Activated gamma-delta T cell (primary cell): ENCODE results near the gene PRDM4.
"Not testable (repeated sequence)": the region's sequence is repeated elsewhere in the genome, so short reads cannot be mapped to it uniquely, and the experiment has no call there.

Experiments used
- DNase-seq: peaks from one replicate; lab custom pipeline; 2025; lab: John Stamatoyannopoulos, UW

Gene PRDM4

DNA sequence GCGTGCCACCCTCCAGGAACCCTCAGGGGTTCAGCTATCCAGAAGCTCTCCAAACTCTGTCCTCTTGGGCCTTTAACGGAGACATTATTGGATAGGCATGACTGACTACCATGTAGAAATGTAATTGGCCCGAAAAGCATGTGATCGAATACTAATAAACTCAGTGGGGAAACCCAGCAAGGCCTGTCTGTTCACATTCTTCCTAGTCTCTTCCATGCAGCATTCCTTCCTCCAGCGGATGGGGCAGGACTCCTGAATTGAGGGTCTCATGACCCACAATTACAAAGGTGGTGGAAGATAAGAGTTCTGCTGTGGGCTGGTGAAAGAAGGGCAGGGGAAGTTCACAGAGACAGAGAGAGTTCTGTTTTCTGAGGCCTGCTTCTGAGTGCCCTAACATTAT is 6.5 kb upstream of the PRDM4 start:
- DNase-seq: no peak

DNA sequence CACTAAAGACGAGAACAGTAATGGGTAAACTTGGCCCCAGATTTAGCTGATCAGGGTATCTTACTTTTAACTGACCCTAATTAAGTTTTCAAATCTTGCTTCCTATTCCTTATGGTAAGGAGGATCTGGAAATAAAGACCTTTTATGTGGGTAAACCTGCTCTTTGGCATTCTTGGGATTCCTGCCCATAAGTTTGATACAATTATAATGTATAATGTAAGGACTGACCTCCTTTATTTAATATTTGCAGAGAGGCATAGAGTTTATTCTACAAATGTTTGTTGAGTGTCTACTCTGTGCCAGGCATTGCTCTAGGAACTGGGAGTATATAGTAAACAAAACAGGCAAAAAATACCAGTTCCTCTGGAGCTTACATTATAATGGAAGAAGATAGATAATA is 4.4 kb upstream of the PRDM4 start:
- DNase-seq: no peak

DNA sequence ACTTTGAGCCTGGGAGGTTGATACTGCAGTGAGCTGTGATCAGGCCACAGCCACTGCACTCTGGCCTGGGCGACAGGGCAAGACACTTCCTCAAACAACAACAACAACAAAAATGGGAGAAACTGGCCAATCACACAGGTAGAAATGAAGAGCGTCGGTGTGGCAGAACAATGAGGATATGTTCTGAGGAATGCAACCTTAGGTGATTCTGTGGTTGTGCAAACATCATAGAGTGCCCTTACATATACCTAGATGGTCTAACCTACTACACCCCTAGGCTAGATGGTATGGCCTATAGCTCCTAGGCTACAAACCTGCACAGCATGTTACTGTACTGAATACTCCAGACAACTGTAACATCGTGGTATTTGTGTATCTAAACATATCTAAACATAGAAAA is 3.7 kb upstream of the PRDM4 start:
- DNase-seq: no peak

DNA sequence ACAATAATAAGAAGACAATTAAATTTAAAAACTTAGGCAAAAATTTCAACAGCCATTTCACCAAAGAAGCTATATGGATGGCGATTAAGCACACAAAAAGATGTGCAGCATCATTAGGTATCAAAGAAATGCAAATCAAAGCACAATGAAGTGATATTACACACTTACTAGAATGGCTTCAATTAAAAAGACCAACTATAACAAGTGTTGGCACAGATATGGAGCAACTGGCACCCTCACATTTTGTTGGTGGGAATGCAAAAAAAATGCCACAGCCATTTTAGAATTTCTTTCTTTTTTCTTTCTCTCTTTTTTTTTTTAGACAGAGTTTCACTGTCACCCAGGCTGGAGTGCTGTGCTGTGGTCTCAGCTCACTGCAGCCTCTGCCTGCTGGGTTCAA is 1.9 kb upstream of the PRDM4 start:
- DNase-seq: no peak

DNA sequence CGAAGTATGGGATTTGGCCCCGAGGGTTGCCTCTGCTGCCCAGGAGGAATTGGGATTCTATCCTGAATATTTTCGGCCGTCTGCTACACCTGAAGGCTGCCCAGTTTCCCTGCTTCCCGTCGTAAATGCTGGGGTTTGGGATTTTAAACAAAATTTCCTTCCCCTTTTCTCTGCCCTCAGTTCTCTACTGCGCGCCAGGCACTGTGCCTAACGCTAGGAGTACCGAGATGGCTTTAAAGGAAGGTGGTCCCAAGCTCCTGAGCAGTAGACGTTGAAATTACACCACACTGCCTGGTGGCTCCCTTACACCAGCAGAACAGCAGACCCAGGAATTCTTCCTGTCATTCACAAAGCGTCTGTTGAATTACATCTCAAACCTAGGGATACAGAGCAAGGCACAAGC is 566 bp upstream of the PRDM4 start:
- DNase-seq: no peak

DNA sequence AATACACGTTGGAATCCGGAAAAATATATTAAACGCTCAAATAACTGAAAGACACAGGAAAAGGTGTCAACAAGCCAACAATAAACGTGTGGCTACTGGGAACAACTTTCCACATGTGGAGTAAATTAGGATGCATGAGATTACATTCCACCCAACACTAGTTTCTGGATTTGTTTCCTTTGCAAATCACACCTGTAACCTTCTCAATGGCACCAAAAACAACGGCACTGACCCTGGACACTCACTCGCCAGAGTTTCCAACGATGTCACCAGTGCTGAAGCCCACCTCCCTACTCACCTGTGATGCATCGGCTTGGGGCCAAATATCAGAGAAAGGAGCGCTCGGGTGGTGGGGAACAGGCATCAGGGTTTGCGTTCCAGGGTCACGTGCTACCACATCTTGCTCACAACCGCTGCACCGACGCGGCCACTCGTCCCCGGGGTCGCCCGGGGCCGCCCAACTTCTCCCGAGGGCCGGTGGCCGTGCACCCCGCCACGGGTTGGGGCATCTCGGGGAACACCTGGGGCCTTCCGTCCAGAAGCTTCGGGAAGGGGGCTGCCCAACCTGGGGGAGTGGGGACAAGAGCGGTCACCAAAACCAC is 629 bp downstream of the PRDM4 start:
- DNase-seq: no peak

DNA sequence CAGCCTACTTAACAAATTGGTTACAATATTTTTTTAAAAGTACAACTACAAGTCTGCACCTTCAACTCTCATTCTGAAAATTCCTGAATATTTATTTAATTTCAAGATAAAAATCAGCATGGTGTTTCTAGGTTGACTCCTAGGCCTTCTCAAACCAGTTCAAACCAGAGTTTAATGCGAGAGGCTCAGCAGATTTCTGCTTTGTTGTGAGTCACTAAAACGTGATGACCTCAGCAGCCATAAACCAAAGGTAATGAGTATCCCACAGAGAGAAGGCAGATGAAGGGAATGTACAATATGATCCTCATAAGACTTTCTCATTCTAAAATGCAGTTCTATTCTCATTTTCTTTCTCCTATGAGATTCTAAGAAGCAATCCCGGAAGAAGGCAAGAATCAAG is 1.5 kb downstream of the PRDM4 start:
- no peak for DNase-seq

DNA sequence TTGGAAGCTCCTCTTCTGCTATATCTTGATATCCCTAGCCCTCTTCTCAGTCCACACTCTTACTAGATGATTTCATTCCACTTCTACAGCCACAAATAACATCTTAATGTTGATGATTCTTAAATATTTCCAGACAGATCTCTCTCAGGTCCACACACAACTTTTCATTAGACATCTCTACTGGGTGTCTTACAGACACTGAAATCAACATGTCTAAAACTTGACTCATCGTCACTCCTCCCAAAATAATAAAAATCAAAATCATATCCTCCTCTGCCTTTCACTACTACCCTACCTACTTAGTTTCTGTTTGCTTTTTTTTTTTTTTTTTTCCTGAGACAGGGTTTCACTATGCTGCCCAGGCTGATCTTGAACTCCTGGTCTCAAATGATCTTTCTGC is 11.9 kb downstream of the PRDM4 start:
- no peak for DNase-seq

DNA sequence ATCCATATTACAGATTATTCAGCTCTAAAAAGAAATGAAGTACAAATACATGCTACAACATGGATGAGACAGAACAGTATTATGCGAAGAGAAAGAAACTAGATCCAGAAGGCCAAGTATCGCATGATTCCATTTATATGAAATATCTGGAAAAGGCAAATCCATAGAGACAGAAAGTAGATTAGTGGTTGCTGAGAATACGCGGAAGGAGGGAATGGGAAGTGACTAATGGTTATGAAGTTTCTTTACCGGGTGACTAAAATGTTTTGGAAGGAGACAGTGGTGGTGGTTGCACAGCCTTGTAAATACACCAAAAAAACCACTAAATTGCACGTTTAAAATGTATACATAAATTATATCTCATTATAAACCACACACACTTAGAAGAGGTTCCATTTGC is 12.5 kb downstream of the PRDM4 start:
- no peak for DNase-seq

DNA sequence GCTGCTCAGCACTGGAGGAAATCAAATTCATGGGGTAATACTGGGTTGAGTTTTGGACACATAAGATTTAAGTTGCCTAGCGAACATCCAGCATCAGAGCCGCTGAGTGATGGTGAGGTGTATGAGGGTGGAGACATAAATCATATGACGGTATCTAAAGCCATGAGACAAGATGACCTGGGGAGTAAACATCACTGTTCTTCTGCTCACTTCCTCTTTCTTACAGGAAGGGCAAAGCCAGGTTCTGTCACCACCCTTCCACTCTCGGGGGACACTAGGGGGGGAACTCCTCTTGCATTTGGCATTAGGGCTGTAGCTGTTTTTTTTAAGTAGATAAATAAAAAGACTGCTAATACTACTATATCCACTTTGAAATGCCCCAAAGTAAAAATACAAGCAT is 24.0 kb downstream of the PRDM4 start:
- no peak for DNase-seq

DNA sequence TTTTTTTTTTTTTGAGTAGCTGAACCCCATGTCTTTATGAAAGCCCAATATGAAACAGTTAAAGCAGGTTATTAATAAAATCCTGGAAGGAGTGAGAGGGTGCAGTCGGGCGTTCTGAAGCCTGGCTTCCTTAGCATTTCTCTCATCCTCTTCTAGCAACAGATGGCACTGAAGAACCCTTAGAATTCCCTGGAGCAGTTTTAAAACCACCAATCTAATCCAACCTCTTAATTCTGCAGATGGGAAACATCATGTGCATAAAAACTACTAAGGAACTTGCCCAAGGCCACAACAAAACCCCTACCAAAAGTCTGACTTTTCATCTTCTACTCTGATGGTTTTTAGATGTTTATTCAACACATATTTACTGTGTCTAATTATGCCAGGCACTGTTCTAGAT is 25.2 kb downstream of the PRDM4 start:
- no peak for DNase-seq

DNA sequence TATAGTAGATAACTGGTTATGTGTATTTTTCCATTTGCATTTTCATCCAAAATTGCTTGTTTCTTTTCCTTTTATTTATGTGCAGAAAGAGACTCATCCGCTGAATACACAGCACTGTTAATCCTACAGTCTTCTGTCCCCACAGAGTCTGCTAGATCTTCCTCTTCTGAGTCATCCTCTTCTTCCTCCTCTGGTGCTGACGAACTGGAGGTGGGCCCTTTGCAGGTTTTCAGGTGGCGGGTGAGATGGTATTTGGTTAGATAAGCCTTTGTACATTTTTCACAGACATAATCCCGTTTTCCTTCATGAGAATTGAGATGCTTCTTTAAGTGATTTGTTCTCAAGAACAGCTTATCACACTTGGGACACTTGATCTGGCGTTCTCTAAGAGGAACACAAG is 26.8 kb downstream of the PRDM4 start:
- DNase-seq: no peak

DNA sequence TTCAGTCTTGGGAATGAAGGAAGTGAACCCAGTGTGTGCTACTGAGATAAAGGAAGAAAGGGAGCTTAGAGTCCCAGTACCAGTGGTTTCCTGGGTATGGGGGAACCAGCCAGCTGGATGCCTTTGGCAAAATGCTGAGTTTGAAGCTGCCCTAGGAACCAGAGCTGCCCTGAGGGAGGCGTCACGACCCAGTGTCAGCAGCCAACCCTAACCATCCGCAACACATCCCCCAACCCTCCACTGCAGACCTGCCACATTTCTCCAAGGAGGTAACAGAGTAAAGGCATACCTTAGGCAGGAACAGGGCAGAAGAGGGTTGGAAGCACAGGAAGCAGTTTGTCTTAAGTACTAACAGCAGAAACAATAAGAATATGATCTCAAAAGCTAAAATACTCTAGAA is 28.6 kb downstream of the PRDM4 start:
- no peak for DNase-seq

DNA sequence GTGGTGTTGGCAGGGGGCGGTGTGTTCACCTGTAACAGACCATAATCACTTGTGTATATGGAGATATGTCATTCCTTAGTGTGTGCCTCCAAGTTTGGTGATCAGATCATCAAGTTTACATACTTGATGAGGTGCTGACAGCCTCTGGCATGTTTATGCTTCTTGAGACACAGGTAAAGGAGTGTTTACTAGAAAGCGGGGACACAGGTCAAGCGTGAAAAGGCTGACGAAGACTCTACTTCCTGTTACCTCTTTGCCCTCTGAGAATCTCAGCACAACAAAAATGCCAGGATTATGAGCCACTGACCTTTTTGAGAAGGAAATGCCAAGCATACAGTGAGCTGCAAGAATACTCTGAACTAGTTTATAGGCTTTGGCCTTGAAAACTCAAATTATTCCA is 29.6 kb downstream of the PRDM4 start:
- no peak for DNase-seq

DNA sequence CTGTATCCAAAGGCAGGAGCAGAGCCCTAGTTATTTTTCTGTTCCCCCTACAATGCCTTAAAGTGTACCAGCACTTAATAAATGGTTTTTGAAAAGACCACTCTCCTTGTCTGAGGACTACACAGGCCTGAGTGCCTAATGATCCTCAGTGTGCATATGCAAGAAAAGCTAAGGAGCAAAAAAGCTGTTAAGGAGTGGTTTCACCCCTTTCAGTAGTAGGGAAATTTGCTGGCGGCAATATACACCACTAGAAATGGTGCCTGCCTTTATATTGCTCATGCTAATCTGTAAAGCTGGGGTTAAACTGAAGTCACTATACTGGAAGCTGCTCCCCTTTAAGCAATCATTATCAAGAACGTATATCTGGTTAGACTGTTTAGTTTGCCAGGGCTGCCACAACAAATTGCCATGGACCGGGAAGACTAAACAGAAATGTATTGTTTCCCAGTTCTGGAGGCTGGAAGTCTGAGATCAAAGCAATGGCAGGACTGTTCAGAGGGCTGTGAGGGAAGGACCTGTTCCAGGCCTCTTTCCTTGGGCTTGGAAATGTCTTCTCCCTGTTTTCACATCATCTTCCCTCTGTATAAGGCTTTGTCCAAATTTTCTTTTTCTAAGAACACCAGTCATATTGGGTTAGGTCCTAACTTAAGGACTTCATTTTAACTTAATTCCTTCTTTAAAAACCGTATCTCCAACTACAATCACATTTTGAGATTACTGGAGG is 30.2 kb downstream of the PRDM4 start:
- DNase-seq: no peak

DNA sequence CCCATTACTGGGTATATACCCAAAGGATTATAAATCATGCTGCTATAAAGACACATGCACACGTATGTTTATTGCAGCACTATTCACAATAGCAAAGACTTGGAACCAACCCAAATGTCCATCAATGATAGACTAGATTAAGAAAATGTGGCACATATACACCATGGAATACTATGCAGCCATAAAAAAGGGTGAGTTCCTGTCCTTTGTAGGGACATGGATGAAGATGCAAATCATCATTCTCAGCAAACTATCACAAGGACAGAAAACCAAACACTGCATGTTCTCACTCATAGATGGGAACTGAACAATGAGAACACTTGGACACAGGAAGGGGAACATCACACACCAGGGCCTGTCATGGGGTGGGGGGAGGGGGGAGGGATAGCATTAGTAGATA is 33.2 kb downstream of the PRDM4 start:
- not testable (repeated sequence) for DNase-seq

DNA sequence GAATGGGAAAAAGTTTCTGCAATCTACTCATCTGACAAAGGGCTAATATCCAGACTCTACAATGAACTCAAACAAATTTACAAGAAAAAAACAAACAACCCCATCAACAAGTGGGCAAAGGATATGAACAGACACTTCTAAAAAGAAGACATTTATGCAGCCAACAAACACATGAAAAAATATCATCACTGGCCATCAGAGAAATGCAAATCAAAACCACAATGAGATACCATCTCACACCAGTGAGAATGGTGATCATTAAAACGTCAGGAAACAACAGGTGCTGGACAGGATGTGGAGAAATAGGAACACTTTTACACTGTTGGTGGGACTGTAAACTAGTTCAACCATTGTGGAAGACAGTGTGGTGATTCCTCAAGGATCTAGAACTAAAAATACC is 33.6 kb downstream of the PRDM4 start:
- DNase-seq: not testable (repeated sequence)

DNA sequence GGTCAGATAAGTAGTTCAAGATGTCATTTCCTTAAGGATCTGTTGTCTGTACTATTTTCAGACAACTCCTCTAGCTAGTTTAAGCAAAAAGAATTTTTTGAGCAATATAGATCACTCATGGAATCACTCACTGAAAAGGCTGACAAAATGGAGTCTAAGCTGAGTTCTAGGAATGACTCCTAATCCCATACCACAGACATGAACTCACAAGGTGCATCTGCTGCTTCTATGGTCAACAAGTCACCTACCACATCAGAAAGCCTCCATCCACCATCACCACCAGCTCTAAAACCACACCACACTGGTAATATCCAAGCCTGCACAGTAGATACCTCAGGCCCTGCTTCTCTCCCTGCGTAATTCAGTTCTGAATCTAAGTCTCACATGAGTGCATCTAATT is 42.3 kb downstream of the PRDM4 start:
- DNase-seq: no peak

DNA sequence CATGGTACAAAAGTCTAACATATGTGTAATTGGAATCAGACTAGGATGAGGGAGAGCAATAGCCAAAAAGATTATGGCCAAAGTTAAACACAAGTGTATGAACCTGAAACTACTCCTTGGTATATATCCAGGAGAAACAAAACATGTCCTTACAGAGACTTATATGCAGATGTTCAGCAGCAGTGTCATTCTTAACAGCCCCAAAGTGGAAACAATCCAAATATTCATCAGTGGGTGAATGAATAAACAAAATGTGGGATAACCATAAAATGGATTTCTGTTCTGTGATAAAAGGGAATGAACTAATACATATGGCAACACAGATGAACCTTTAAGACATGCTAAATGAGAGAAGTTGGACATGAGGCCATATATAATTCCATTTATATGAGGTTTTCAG is 45.2 kb downstream of the PRDM4 start:
- no peak for DNase-seq

DNA sequence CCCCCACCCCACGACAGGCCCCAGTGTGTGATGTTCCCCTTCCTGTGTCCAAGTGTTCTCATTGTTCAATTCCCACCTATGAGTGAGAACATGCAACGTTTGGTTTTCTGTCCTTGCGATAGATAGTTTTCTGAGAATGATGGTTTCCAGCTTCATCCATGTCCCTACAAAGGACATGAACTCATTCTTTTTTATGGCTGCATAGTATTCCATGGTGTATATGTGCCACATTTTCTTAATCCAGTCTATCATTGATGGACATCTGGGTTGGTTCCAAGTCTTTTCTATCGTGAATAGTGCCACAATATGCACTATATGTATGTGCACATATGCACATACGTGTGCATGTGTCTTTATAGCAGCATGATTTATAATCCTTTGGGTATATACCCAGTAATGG is 55.4 kb downstream of the PRDM4 start:
- not testable (repeated sequence) for DNase-seq

DNA sequence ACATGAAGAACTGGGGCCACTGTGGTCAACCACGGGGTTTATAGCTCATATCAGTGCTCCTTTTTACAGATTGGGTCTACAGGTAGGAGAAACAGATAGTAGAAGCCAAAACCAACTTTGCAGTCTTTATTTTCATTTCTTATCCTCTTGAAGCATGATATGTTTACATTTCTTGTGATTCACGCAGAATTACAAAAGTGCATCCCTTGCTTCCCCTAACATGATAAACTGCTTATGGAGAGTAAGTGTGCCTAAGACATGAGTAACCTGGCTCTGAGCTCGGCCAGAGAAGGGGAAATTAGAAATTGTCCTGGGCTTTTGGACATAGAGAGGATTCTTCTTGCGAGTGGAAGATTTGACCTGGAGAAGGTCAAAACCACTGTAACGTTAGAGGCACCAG is 56.9 kb downstream of the PRDM4 start:
- no peak for DNase-seq

DNA sequence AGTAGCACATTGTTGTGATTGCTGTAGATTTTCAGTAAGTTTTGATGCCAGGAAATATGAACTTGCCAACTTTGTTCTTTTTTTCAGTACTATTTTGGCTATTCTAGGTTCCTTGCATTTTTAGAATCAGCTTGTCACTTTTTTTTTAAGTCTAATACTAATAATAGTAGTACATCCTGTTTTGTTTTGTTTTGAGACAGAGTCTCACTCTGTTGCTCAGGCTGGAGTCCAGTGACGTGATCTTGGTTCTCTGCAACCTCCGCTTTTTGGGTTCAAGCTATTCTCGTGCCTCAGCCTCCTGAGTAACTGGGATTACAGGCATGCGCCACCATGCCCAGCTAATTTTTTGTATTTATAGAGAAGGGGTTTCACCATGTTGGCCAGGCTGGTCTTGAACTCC is 58.8 kb downstream of the PRDM4 start:
- DNase-seq: no peak

DNA sequence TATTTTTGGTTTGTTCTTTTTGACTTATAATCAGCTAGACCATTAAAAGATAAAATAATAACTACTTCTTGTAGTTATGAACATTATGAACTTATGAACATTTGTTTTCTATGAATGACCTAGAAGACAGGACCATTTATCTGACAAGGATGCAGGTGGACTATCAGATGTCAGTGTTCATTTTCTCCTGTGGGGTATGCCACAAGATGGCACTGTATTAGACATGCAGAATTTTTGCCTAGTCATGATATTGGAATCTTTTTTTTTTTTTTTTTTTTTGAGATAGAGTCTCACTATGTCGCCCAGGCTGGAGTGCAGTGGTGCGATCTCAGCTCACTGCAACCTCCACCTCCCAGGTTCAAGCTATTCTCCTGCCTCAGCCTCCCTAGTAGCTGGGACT is 65.2 kb downstream of the PRDM4 start:
- not testable (repeated sequence) for DNase-seq
